Left renal cortex interstitium (tissue), 4 donors: ENCODE results near the gene COX10. TPM values are rescaled to one million over a fixed set of nuclear protein-coding genes. Genes with fewer than 3 reads are reported as not detected.
A peak's percentile ranks its signal among the peaks of the same experiment; 100 is the strongest.
"Not testable (repeated sequence)": the region's sequence is repeated elsewhere in the genome, so short reads cannot be mapped to it uniquely, and the experiment has no call there.

ENCODE experiments used
- DNase-seq, 4 donors: peaks; one replicate each; pipeline ENCODE4 v3.0.0-alpha.2; 2013; ENCODE audit warnings: low read depth in 4 of 4, low spot score in 2 of 4, missing footprints in 1 of 4
- polyA plus RNA-seq, 4 donors: library from polyadenylated mRNA; unstranded; fragments of 120-200 nt; gene quantifications; one replicate each; pipeline ENCODE4 v1.2.1, GENCODE V29; 2013; ENCODE audit not compliant: insufficient read length in 4 of 4

COX10 gene
- polyA plus RNA-seq, 4 donors, result 16.6 to 18.1 (median 17.1) TPM

GRCh38 chr17:14118951-14119350 lies 49.6 kb downstream of the COX10 start:
- no peak for DNase-seq

- DNase-seq, result no peak
These were observed 50.2 kb downstream of the COX10 start for GRCh38 chr17:14119546-14119945.

- no peak for DNase-seq
These were observed 52.6 kb downstream of the COX10 start for GRCh38 chr17:14121952-14122351.

GRCh38 chr17:14123619-14124278 lies 54.4 kb downstream of the COX10 start:
- DNase-seq, result no peak

- DNase-seq, result no peak
These were observed 55.5 kb downstream of the COX10 start for GRCh38 chr17:14124854-14125253.

- no peak for DNase-seq
These were observed 56.3 kb downstream of the COX10 start for GRCh38 chr17:14125518-14126137.

- no peak for DNase-seq
These were observed 63.8 kb downstream of the COX10 start for GRCh38 chr17:14133104-14133503.

GRCh38 chr17:14134456-14134855 lies 65.2 kb downstream of the COX10 start:
- no peak for DNase-seq

GRCh38 chr17:14135906-14136590 lies 66.7 kb downstream of the COX10 start:
- no peak for DNase-seq

GRCh38 chr17:14138649-14139048 lies 69.3 kb downstream of the COX10 start:
- no peak for DNase-seq

GRCh38 chr17:14143688-14144087 lies 74.4 kb downstream of the COX10 start:
- peak in 1 of 4 donors; percentile 31 for DNase-seq

- no peak for DNase-seq
These were observed 75.2 kb downstream of the COX10 start for GRCh38 chr17:14144508-14144907.

GRCh38 chr17:14149751-14150150 lies 80.4 kb downstream of the COX10 start:
- no peak for DNase-seq

- no peak for DNase-seq
These were observed 81.3 kb downstream of the COX10 start for GRCh38 chr17:14150619-14151018.

GRCh38 chr17:14152721-14153120 lies 83.4 kb downstream of the COX10 start:
- DNase-seq, result no peak

- DNase-seq, result no peak
These were observed 84.1 kb downstream of the COX10 start for GRCh38 chr17:14153374-14153773.

- DNase-seq, result no peak
These were observed 87.4 kb downstream of the COX10 start for GRCh38 chr17:14156689-14157088.

- DNase-seq, result no peak
These were observed 88.5 kb downstream of the COX10 start for GRCh38 chr17:14157822-14158221.

- no peak for DNase-seq
These were observed 89.4 kb downstream of the COX10 start for GRCh38 chr17:14158707-14159106.

- DNase-seq, result no peak
These were observed 92.1 kb downstream of the COX10 start for GRCh38 chr17:14161419-14161818.

- DNase-seq, result no peak
These were observed 96.3 kb downstream of the COX10 start for GRCh38 chr17:14165616-14166015.

GRCh38 chr17:14167831-14168230 lies 98.5 kb downstream of the COX10 start:
- not testable (repeated sequence) for DNase-seq
